ENCODE measurements around the gene SNX1.
"Not testable (repeated sequence)": the region's sequence is repeated elsewhere in the genome, so short reads cannot be mapped to it uniquely, and the experiment has no call there.

Gene SNX1

DNA sequence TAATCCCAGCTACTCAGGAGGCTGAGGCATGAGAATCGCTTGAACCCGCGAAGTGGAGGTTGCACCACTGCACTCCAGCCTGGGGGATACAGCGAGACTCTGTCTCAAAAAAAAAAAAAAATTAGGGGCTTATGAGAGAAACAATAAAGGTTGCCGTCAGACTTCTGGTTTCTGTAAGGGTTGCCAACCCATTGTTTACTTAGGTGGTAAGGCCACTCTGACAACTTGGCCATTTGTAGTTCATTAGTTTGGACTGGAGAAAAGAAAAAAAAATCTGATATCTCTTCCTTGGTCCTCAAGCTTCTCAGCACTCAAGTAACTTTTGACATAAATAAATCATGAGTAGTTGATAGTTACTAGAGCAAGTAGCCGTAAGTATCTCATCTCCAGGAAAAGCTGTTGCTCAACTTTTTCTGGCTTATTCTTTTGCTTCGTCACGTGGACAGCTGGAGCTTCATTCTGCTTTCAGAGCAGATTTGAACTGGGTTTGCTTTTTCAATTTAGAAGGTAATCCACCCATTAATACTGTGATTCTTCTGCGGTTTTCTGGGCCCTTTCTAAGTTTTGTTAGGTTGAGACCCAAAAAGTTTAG, 9.4 kb downstream of the SNX1 start:
- ChIA-PET CTCF (interaction anchor here (0.6 to 0.7 kb wide), 2 partner anchors 372 to 512 kb away, joined by 3 to 6 read pairs; no protein-coding TSS in a partner anchor), POLR2A (ENCODE audit: low non-redundant PET) (no interaction called here)
- no peak for DNase-seq (ENCODE audit: low spot score)
- H3K27ac ChIP-seq: no peak overlapping the region
- TF ChIP-seq, protein P1, sequence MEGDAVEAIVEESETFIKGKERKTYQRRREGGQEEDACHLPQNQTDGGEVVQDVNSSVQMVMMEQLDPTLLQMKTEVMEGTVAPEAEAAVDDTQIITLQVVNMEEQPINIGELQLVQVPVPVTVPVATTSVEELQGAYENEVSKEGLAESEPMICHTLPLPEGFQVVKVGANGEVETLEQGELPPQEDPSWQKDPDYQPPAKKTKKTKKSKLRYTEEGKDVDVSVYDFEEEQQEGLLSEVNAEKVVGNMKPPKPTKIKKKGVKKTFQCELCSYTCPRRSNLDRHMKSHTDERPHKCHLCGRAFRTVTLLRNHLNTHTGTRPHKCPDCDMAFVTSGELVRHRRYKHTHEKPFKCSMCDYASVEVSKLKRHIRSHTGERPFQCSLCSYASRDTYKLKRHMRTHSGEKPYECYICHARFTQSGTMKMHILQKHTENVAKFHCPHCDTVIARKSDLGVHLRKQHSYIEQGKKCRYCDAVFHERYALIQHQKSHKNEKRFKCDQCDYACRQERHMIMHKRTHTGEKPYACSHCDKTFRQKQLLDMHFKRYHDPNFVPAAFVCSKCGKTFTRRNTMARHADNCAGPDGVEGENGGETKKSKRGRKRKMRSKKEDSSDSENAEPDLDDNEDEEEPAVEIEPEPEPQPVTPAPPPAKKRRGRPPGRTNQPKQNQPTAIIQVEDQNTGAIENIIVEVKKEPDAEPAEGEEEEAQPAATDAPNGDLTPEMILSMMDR (conservative IDR thresholded peaks at IDR 0.05; ENCODE audit: low read depth): no peak

DNA sequence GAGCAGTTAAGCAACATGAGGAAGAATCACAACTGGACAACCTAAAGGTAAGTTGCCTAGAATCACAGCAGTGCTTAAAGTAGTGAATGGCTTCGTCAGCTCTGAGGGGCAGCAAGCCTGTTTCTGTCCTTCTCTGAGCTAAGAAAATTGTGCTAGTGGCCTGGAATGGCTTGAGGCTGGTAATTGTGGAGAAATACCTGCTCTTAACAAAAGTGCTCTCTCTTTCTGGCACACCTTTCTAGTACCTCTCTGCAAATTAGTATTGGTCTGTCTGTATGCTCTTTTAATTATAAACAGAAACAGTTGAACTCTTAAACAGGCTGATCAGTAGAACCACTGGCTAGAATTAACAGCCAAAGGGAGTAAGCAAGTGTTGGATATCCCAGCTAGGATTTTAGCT, 11.6 kb downstream of the SNX1 start:
- ChIA-PET POLR2A (ENCODE audit: low non-redundant PET) (no interaction called here), CTCF (no interaction called here)
- DNase-seq (ENCODE audit: low spot score): no peak
- H3K27ac ChIP-seq: no peak overlapping the region
- TF ChIP-seq, protein P1 (conservative IDR thresholded peaks at IDR 0.05; ENCODE audit: low read depth): no peak

DNA sequence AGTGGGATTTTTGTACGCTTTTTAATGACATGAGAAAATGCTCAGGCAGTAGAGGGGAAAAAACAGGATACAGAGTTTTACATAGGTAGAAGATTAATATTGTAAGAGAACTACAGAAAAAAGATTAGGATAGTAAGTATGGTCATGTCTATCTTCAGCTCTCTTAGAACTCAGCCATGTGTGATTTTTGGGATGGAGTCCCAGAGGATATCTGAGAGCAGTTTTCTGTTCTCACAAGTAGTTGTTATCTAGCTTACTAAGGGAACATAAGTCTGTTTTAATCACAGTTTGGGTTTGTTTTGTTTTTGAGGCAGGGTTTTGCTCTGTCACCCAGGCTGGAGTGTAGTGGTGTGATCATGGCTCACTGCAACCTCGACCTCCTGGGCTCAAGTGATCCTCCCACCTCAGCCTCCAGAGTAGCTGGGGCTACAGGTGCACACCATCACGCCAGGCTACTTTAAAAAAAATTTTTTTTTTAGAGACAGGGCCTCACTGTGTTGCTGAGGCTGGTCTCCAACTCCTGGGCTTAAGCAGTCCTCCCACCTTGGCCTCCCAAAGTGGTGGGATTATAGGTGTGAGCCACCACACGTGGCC, 14.4 kb downstream of the SNX1 start:
- H3K27ac ChIP-seq; POLR2A ChIA-PET (ENCODE audit: low non-redundant PET); DNase-seq (ENCODE audit: low spot score): not testable (repeated sequence)
- CTCF ChIA-PET: interaction anchor here (0.7 kb wide), 3 partner anchors 43 to 820 kb away, joined by 3 to 6 read pairs (median 4); no protein-coding TSS in a partner anchor

- TF ChIP-seq, protein P1 (conservative IDR thresholded peaks at IDR 0.05; ENCODE audit: low read depth): no peak
- POLR2A ChIA-PET (ENCODE audit: low non-redundant PET): no interaction called here
- no peak for DNase-seq (ENCODE audit: low spot score)
- CTCF ChIA-PET: interaction anchor here (0.6 to 0.7 kb wide), 2 partner anchors 45 to 75 kb away, joined by 3 read pairs; no protein-coding TSS in a partner anchor
- no peak overlapping the region for H3K27ac ChIP-seq
Measured at GRCh38 chr15:64110950-64111678, 15.3 kb downstream of the SNX1 start.

- H3K27ac ChIP-seq: no peak overlapping the region
- TF ChIP-seq, protein P1 (conservative IDR thresholded peaks at IDR 0.05; ENCODE audit: low read depth): no peak
- DNase-seq (ENCODE audit: low spot score): no peak
- ChIA-PET CTCF (interaction anchor here (0.6 kb wide), 1 partner anchor 45 kb away, joined by 3 read pairs; no protein-coding TSS in a partner anchor), POLR2A (ENCODE audit: low non-redundant PET) (no interaction called here)
Measured at GRCh38 chr15:64111679-64112050, 15.9 kb downstream of the SNX1 start.

DNA sequence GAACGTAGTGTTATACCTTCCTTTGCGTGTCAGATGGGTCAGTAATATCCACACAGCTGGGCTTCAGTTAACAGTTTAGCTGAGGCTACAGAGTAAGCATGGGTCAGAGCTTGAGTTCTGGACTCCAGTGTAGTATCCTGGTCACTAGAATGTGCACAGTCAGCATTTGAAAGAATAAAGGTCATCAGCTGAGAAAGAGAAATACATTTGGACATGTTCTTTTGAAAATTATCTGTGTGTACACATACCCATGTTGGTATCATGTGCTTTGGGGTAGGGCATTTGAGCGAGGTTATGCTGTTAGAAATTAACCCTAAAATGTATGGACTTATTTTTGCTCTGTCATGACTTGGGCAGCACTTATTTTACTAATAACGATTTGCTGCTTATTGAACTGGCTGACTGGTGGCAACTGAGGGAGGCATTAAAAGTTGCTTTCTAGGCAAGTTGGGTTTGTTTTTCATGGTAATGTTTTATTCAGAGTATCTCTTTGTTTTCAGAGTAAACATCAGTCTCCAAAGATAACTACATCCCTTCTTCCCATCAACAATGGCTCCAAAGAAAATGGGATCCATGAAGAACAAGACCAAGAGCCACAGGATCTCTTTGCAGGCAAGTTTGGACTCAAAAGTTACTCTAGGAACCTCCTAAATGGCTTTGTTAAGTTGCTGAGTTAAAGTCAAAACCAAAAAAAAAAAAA, 16.4 kb downstream of the SNX1 start:
- CTCF ChIA-PET: interaction anchor here (0.6 to 0.7 kb wide), 2 partner anchors 11 to 46 kb away, joined by 3 to 8 read pairs; no protein-coding TSS in a partner anchor
- no peak overlapping the region for H3K27ac ChIP-seq

More for the DNA sequence above, 16.4 kb downstream of the SNX1 start:
- POLR2A ChIA-PET (ENCODE audit: low non-redundant PET): no interaction called here
- DNase-seq (ENCODE audit: low spot score): no peak
- TF ChIP-seq, protein P1 (conservative IDR thresholded peaks at IDR 0.05; ENCODE audit: low read depth): no peak

Data from RWPE1 (cell line).